GM18873 (cell line): Measurements from ENCODE around the gene KLHL29.

Source experiments
- ATAC-seq: cut with Tn5 transposase; IDR thresholded peaks from one replicate; pipeline ENCODE4 v1.9.1; 2021; ENCODE audit warnings: mild to moderate bottlenecking, moderate library complexity, moderate number of reproducible peaks; ENCODE audit not compliant: unreplicated experiment, low FRiP score

KLHL29 gene

GRCh38 chr2:23597687-23598086 lies 212.7 kb downstream of the KLHL29 start:
- no peak for ATAC-seq

GRCh38 chr2:23599006-23599405 lies 214.0 kb downstream of the KLHL29 start:
- ATAC-seq = no peak

GRCh38 chr2:23599667-23600066 lies 214.7 kb downstream of the KLHL29 start:
- no peak for ATAC-seq

GRCh38 chr2:23600346-23600745 lies 215.4 kb downstream of the KLHL29 start:
- no peak for ATAC-seq

GRCh38 chr2:23601301-23601965 lies 216.5 kb downstream of the KLHL29 start:
- ATAC-seq = no peak

GRCh38 chr2:23602116-23602515 lies 217.1 kb downstream of the KLHL29 start:
- ATAC-seq = no peak

- ATAC-seq = no peak
These were observed 218.2 kb downstream of the KLHL29 start for GRCh38 chr2:23603156-23603555.

GRCh38 chr2:23603581-23603980 lies 218.6 kb downstream of the KLHL29 start:
- ATAC-seq = no peak

GRCh38 chr2:23604731-23605130 lies 219.8 kb downstream of the KLHL29 start:
- no peak for ATAC-seq

GRCh38 chr2:23605236-23605635 lies 220.3 kb downstream of the KLHL29 start:
- ATAC-seq = no peak

- ATAC-seq = no peak
These were observed 221.2 kb downstream of the KLHL29 start for GRCh38 chr2:23606196-23606595.

GRCh38 chr2:23606968-23607367 lies 222.0 kb downstream of the KLHL29 start:
- ATAC-seq = no peak

GRCh38 chr2:23607925-23608324 lies 222.9 kb downstream of the KLHL29 start:
- ATAC-seq = no peak

- no peak for ATAC-seq
These were observed 224.3 kb downstream of the KLHL29 start for GRCh38 chr2:23609254-23609653.

- ATAC-seq = no peak
These were observed 226.9 kb downstream of the KLHL29 start for GRCh38 chr2:23611839-23612238.

GRCh38 chr2:23614701-23615100 lies 229.7 kb downstream of the KLHL29 start:
- no peak for ATAC-seq

- ATAC-seq = no peak
These were observed 230.4 kb downstream of the KLHL29 start for GRCh38 chr2:23615216-23616020.

- ATAC-seq = no peak
These were observed 231.7 kb downstream of the KLHL29 start for GRCh38 chr2:23616630-23617029.

- no peak for ATAC-seq
These were observed 232.3 kb downstream of the KLHL29 start for GRCh38 chr2:23617167-23617810.

- ATAC-seq = no peak
These were observed 232.8 kb downstream of the KLHL29 start for GRCh38 chr2:23617811-23618215.

- no peak for ATAC-seq
These were observed 233.3 kb downstream of the KLHL29 start for GRCh38 chr2:23618265-23618664.
